HG03520 (cell line): ENCODE data around the gene ZNF326.
A peak's percentile ranks its signal among the peaks of the same experiment; 100 is the strongest.
"Not testable (repeated sequence)": the region's sequence is repeated elsewhere in the genome, so short reads cannot be mapped to it uniquely, and the experiment has no call there.

Source experiments
- ATAC-seq: cut with Tn5 transposase; IDR thresholded peaks from one replicate; pipeline ENCODE4 v1.9.1; 2021; ENCODE audit warnings: mild to moderate bottlenecking, moderate library complexity; ENCODE audit not compliant: unreplicated experiment

Gene ZNF326

GRCh38 chr1:89995598-89996449 is 914 bp downstream of the ZNF326 start:
- ATAC-seq, result no peak

- ATAC-seq, result no peak
Observed at GRCh38 chr1:89996450-89997110, 1.7 kb downstream of the ZNF326 start.

- not testable (repeated sequence) for ATAC-seq
Observed at GRCh38 chr1:89997152-89997551, 2.2 kb downstream of the ZNF326 start.

- ATAC-seq, result no peak
Observed at GRCh38 chr1:89998306-89998705, 3.4 kb downstream of the ZNF326 start.

GRCh38 chr1:89999208-89999607 is 4.3 kb downstream of the ZNF326 start:
- no peak for ATAC-seq

DNA sequence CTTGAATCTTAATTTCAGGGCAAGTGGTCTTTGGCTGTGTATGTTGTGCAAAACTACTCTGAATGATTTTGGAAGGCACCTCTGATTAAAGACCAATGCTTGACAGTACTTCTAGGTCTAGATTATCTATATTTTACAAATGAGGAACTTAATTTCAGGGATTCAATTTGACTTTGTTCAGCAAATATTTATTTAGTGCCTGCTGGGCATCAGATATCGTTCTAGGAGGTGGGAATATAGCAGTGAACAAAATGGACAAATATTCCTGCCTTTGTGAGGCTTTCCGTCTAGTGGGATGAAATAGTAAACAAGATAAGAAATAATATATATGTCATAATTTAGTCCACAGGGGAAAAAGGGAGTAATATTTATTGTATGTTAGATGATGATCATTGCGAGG is 4.7 kb downstream of the ZNF326 start:
- ATAC-seq, result no peak

- ATAC-seq, result peak; percentile 42
Observed at GRCh38 chr1:90000934-90001676, 6.2 kb downstream of the ZNF326 start.

DNA sequence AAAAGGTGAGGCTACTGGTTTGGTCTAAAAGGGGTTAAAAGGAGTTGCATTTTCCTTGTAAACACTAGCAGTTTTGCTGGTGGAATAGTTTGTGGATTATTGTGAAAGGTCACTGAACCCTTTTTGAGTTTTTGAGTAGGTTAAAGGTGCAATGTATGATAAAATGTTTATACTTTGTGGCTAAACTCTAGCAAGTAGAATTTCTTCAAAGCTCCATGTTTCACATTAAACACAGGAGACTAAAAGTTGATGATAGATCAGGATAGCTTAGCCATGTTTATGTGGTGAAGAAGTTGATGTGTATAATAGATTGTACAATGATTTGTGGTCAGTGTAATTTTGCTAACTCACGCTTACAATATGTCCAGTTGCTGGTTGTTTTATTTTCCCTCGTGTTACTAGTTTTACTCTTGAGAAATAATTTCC is 13.1 kb downstream of the ZNF326 start:
- no peak for ATAC-seq

- ATAC-seq, result no peak
Observed at GRCh38 chr1:90012300-90012699, 17.4 kb downstream of the ZNF326 start.

DNA sequence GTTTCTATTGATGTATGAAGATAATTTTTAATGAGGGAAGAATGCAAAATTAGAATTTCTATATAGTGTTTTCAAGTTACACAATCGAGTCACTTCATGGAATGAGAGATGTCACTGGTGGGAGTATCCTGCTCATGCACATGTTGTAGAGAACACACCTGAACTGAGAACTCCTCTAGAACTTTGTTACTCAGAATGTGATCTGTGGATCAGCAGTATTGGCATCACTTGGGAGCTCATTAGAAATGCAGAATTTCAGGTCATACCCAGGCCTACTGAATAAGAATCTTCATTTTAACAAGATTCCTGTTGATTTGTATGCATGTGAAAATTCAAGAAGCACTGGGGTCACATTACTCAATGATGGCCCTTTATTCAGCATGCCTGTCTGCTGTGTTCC is 28.8 kb downstream of the ZNF326 start:
- ATAC-seq, result no peak

GRCh38 chr1:90027281-90027680 is 32.4 kb downstream of the ZNF326 start:
- ATAC-seq, result no peak

- no peak for ATAC-seq
Observed at GRCh38 chr1:90039652-90040051, 44.7 kb downstream of the ZNF326 start.

DNA sequence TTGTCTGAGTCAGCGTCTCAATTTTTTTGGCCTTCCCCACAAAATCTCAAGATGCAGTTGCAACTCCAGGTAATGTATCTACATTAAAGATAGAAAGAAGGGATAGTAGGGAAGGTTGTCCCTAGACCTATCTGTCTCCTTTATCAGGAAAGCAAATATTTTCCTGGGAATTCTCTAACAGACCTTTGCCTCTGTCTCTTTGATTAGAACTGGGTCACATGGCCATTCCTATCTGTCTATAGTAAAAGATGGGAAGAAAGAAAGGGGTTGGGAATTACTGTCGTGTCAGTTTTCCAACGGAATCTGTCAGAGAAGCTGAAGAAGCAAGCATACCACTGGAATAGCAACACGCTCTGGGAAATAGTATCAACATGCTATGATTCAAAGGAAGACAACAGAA is 48.7 kb downstream of the ZNF326 start:
- no peak for ATAC-seq

- ATAC-seq, result no peak
Observed at GRCh38 chr1:90044346-90044745, 49.4 kb downstream of the ZNF326 start.

DNA sequence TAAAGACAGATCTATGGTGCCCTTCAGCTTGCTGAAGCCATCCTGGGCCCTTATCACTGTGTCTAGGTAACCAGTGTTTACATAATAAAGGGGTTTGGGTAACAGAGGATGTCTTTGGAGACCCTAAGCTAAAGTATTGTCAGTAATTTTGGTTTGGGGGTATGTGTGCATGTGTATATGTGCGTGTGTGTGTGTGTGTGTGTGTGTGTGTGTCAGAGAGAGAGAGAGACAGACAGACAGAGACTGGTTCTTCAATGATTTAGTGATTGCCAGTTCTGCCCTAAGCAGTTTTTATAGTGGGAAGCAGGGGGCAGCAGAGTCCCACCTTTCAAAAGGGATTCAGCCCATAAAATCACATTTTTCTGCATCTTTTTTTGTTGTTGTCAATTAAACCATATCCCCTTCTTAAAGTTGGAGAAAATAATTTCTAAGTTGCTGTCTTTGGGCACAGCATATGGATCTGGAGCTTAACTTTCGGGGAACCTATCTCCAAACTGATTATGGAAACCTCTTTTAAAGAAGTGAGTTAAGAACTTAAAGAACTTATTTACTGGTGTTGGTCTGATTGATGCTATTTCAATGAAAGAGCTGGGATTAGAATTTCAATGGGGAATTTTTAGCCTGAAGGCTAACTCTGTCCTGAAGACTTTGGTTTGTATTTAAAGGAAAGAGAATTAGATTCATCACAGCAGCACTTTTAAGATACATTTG is 51.1 kb downstream of the ZNF326 start:
- no peak for ATAC-seq

- no peak for ATAC-seq
Observed at GRCh38 chr1:90046635-90047034, 51.7 kb downstream of the ZNF326 start.

- ATAC-seq, result no peak
Observed at GRCh38 chr1:90048043-90048442, 53.1 kb downstream of the ZNF326 start.

DNA sequence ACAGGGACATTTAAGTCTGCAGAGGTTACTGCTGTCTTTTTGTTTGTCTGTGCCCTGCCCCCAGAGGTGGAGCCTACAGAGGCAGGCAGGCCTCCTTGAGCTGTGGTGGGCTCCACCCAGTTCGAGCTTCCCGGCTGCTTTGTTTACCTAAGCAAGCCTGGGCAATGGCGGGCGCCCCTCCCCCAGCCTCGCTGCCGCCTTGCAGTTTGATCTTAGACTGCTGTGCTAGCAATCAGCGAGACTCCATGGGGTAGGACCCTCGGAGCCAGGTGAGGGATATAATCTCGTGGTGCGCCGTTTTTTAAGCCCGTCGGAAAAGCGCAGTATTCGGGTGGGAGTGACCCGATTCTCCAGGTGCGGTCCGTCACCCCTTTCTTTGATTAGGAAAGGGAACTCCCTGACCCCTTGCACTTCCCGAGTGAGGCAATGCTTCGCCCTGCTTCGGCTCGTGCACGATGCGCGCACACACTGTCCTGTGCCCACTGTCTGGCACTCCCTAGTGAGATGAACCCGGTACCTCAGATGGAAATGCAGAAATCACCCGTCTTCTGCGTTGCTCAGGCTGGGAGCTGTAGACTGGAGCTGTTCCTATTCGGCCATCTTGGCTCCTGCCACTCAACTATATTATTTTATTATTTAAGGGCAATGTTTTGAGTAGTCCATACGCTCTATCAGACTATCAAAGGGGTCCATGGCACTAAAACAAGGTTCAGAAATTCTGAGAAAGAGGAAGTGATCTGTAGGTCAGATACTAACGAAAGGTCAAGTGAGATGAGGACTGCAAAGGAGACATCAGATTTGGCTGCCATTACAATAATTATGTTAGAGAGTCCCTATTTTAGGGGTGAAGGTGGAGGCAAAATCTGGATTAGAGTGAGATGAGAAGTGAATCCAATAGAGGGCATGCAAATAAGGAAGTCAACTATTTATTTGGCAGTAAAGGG is 68.1 kb downstream of the ZNF326 start:
- ATAC-seq, result not testable (repeated sequence)

- ATAC-seq, result not testable (repeated sequence)
Observed at GRCh38 chr1:90064109-90064508, 69.2 kb downstream of the ZNF326 start.
